Stimulated activated CD8-positive, alpha-beta memory T cell treated with anti-CD3 and anti-CD28 coated beads, Interleukin-7, amount 100 ng/mL, for 1 hour (primary cell): Measurements from ENCODE around the gene SPDYA.

Source experiments
- DNase-seq, 2 donors: peaks; one replicate each; pipeline ENCODE4 v3.0.0-alpha.2; 2020; ENCODE audit warnings: low read depth in 2 of 2

The SPDYA gene

DNA sequence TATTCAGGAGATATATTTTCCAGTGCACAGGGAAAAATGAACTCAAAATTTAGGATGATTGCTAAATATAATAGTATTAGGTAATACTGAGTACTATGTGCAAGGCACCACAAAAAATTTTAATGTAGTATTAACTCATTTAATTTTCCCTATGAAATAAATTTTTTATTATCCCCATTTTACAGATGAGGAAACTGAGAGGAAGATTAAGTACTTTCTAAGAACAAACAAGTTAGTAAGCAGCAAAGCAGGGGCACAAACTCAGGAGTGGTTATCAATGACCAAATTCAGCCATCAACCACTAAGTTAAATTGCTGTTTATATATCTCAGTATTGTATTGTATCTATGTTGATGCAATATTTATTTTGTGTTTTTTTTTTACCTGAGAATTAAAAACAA, 14.2 kb downstream of the SPDYA start:
- no peak for DNase-seq

- DNase-seq = no peak
These were observed 17.7 kb downstream of the SPDYA start for GRCh38 chr2:28828382-28828781.

DNA sequence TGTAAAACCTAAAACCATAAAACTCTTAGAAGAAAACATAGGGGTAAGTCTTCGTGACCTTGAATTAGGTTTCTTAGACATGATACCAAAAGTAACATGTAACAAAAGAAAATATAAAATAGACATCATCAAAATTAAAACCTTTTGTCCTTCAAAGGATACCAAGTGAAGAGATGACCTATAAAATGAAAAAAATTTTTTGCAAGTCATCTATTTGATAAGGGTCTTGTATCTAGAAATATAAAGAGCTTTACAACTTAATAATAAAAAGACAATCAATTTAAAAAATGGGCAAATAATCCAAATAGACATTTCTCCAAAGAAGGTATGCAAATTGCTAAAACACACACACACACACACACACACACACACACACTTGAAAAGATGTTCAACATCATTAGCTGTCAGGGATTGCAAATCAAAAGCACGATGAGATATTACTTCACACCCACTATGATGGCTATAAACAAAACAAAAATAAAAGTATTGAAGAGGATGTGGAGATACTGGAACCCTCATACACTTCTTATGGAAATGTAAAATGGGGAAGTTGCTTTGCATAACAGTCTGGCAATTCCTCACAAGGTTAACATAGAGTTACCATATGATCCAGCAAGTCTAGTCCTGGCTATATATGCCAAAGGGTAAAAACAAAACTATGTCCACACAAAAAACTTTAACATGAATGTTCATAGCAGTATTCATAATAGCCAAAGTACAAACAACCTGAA, 23.3 kb downstream of the SPDYA start:
- DNase-seq = no peak

DNA sequence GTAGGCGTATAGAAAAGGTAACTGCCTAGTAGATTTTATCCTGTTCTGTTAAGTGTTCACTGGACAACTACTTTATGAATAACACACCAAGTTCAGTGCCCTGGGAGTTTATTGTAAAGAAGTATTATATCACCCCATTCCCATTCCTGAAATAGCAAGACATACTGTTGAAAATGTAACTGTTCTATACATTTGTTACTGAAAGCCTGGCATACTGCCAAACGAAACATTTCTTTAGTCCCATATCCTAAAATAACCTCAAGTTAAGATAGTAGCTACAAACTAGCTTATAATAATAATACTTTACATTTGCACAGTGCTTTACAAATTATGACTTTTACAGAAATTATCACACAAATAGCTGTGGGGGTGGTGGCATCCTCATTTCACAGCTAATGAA, 25.1 kb downstream of the SPDYA start:
- no peak for DNase-seq

GRCh38 chr2:28838971-28839370, 28.3 kb downstream of the SPDYA start:
- DNase-seq = no peak

DNA sequence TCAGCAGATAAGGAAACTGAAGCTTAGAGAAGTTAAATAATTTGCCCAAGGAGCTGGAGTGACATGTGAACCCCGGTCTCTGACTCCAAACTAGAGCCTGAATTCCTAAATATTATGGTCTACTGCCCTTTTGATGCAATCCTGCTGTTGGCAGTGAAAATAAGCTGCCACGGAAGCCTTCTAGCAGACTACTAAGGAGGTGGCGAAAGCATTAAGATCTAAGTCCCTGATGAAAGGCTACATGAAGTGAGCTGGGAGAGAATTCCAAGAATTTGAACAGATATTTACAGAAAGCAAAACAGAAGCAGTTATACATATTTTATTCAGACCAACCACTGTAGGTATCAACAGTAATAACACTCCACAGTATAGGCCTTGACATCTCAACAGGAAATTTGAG, 31.4 kb downstream of the SPDYA start:
- DNase-seq = no peak

- no peak for DNase-seq
These were observed 44.6 kb downstream of the SPDYA start for GRCh38 chr2:28855193-28855592.

- DNase-seq = no peak
These were observed 45.3 kb downstream of the SPDYA start for GRCh38 chr2:28855977-28856376.

- DNase-seq = no peak
These were observed 58.0 kb downstream of the SPDYA start for GRCh38 chr2:28868611-28869010.

DNA sequence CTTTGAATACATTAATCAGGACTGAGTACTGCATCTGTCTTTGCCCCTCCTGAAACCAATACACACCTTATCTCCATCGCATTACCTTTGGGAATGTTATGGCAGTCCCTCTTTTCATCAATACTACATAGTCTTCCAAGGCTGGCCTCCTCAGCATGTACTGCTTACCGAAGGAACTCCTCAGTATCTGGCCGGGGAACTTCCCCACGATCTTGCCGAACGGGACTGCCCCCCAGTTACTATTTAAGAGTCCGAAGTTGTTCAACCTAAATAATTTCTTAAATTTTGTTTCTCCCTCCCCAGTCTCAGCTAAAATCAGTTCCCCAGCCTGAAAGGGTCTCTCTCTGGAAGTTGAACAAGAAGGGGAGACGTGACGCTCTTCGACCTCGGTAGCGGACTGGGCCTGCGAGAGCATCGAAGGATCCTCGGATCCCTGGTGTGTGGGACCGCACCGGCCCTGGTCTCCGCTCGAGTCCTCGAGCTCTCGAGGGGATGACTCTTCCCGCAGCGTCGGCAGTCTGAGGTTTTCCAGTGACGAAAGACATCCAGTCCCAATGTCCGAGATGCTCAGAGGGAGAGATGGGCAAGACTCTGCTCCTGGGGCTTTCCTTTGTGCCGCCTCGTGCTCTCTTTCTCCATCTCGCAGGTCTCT, 59.0 kb downstream of the SPDYA start:
- no peak for DNase-seq

DNA sequence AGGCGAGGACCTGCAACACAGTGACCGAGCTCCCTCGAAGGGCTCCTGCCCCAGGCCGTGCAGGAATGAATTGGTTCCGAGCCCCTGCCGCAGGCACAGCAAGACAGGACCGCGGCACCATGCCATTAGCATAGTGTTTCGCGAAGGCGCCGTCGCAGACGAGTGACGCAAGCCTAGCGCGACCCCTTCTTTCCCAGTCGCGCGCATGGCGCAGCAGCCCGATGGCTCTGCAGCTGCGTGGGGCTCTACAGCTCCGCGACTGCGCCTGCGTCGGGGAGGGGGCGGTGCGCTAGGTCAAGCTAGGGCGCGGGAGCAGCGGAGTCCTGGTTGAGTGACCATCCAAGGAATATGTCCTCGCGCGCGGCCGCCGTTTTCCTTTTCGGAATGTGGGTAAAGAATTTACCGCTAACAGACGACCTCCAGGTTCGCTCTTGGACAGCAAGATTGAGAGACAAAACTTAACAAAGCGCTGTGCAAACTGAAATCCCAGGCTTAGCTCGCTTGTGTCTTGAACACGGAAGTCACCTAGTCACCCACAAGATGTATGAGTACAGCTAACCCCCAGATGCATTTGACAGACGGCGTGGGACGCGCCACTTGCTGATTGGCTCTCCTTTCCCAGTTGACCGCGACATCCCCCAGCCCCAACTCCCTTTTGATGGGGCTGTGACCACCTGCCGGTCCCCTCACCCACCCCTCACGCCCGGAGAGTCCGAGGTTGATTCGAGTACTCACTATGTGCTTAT, 59.7 kb downstream of the SPDYA start, which contains the start of gene TRMT61B:
TSS of gene TRMT61B (minus strand) at position 164 of the 746 bp plus-strand sequence. CDS start at position 132, 32 bp downstream.
- peak; percentile 97 to 98 for DNase-seq

- no peak for DNase-seq
These were observed 61.0 kb downstream of the SPDYA start for GRCh38 chr2:28871620-28872019.

- DNase-seq = no peak
These were observed 69.6 kb downstream of the SPDYA start for GRCh38 chr2:28880193-28880592.

DNA sequence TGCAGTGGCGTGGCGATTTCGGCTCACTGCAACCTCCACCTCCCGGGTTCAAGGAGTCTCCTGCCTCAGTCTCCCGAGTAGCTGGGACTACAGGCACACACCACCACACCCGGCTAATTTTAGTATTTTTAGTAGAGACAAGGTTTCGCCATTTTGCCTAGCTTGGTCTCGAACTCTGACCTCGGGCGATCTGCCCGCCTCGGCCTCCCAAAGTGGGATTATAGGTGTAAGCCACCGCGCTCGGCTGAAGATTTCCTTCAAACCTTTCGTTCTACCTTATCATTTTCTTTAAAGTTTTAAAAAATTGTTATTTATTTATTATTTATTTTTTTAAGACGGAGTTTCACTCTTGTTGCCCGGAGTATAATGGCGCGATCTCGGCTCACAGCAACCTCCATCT, 82.9 kb downstream of the SPDYA start:
- no peak for DNase-seq

DNA sequence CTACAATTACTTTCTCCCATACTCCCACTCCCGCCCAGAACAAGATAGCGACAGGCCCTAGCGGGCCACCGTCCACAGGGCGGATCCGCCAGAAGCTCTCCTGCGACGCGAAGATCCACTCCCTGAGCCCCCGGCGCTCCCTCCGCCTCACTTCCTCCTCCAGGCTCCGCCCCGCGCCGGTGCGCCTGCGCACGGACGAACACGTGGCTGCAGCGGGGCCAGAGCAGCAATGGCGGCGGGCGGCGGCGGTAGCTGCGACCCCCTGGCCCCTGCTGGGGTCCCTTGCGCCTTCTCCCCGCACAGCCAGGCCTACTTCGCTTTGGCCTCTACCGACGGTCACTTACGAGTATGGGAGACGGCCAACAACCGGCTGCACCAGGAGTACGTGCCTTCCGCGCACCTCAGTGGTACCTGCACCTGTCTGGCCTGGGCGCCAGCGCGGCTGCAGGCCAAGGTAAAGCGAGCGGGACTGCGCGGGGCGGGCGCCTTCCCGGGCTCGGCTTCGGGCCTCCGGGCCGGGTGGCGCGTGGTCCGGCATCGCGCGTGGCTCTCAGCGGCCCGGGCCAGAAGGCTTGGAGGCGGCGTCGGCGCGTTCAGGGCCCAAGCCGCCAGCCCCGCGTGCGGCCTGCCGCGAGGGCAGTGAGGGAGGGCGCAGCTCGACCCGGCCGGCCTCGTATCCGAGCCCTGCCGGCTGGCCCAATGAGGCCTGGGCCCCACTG, 84.0 kb downstream of the SPDYA start, which contains the start of gene WDR43:
TSS of gene WDR43 (plus strand) at position 198 of the 719 bp plus-strand sequence. CDS start at position 230, 32 bp downstream.
- DNase-seq = peak; percentile 95

GRCh38 chr2:28895189-28895893, 84.7 kb downstream of the SPDYA start:
- no peak for DNase-seq

- no peak for DNase-seq
These were observed 86.3 kb downstream of the SPDYA start for GRCh38 chr2:28896906-28897305.

- DNase-seq = no peak
These were observed 87.4 kb downstream of the SPDYA start for GRCh38 chr2:28898048-28898447.
